LoVo (cell line): Measurements from ENCODE around the gene ZNF648.
"Not testable (repeated sequence)": the region's sequence is repeated elsewhere in the genome, so short reads cannot be mapped to it uniquely, and the experiment has no call there.

Source experiments
- DNase-seq: peaks from one replicate; pipeline ENCODE4 v3.0.0-alpha.2; 2016; ENCODE audit warnings: low spot score

The ZNF648 gene, protein sequence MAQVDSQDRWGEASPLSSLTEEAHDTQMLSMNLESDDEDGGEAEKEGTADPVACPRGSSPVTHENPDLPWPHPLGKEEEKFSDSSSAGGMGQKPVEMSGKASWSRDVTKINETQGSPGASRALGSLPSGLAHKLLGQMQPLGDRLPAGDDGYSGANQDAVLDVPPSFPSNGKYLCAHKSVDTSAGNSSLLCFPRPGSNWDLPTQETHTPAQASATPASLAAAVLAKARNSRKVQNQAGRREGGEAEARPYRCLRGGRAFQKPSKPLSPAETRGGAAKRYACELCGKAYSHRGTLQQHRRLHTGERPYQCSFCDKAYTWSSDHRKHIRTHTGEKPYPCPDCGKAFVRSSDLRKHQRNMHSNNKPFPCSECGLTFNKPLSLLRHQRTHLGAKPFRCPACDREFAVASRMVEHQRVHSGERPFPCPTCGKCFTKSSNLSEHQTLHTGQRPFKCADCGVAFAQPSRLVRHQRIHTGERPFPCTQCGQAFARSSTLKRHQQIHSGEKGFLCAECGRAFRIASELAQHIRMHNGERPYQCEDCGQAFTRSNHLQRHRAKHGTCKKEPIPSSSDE

DNA sequence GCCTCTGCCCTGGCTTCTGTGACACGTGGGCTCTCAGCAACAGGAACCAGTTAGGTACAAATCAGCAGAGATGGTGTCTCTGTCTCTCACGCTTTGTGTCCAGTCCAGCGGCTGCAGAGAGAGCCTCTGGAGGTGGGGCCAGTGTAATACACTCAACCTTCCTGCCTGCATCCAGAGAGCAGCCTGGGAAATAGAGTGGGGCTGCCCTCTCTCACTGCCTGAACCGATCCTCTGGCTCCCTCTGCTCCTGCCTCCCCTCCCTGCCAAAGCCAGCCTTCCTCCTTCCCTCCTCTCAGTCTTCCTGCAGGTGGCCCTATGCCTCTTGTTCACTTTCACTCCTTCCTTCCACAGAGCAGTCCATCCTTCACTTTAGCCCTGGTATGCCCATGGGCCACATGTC, at the start of gene ZNF648:
Gene ZNF648, minus strand, starts transcription at position 119 of the 400 bp plus-strand sequence. CDS start 3,702 bp downstream, outside the sequence.
- DNase-seq, result no peak

DNA sequence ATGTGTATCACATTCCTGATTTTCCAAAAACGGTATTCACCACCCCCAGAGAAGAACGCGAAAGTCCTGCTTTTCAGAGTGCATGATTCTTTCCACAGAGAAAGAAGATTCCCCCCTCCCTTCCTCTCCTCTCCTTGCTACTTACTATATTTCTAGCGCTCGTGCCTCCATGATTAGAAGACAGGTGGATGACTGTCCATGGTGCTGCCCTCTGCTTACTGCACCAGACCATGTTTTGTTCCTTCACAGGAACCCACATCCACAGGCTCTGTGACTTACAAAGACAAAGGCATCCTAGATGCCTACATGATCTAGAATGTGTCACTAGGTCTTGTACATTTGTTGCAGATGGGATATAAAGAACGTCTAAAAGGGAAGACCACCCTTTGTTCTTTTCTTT, 49.1 kb upstream of the ZNF648 start:
- DNase-seq, result no peak

DNA sequence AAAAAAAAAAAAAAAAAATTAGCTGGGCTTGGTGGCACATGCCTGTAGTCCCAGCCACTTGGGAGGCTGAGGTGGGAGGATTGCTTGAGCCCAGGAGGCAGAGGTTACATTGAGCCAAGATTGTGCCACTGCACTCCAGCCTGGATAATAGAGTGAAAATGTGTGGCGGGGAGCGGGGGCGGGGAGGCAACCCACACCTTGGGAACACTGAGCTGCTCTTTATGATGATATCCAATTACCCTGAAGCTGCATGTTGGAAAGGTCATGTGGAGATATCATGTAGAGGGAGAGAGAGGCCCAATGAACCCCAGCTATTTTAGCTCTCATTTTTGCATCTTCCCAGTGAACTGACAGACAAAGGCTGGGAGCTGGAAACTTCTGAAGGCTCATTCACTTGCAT, 48.3 kb upstream of the ZNF648 start:
- no peak for DNase-seq

DNA sequence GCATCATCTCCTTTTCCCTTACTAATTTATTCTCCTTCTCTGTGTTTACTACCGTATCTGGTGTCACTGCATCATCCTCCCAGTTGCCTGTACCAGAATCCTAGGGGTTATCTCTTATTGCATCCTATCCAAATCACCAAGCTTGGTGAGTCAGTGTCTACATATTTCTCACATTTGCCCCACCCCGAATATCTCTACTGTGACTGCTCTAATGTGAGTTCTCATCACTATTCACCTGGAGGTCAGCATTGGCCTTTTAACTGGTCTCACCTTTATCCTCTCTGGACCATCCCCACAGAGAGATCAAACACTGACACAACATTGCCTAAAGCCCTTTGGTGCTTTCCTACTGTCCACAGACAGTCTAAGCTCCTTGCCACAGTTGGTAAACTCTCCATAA, 45.7 kb upstream of the ZNF648 start:
- DNase-seq, result no peak

DNA sequence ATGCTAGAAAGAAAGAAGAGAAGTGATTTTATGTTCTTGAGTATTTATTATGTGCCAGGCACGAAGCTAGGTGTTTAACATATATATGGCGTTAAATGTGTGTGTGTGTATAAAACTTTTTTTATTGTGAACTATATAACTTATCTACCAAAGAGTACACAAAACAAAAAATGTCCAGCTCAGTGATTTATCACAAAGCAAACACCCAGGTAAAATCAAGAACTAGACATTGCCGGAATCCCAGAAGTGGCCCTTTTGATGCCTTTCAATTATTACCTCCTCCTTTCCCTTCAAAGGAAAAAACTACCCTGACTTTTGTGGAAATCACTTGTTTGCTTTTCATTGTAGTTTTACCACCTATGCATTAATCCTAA, 40.5 kb upstream of the ZNF648 start:
- no peak for DNase-seq

DNA sequence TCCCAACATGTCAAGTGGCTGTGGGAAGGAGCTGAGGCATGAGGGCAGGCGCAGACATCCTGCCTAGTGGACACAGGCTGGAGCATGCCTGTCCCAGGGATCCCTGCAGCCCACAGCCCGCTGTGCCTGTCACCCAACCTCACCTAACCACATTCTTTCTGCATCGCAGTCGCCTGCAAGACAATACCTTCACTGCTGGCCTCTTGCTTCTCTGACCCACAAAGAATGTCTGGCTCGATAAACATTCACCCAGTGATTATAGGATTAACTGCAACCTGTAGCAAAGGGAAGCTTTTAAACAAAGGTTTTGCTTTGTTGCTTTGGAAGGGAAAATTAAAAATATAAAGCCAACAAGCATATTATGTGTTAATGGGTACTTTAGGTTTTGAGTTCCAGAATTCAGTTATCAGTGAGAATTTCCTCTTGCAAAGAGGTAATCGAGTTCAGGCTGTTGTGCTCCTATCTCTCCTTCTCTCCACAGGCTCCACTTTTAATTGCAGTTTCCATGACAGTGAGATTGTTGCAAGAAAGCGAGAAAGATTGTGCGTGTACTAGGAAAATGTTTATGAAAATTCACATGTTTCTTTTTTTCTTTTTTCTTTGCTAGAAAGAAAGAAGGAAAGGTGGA, 40.0 kb upstream of the ZNF648 start:
- DNase-seq, result peak; percentile 31

DNA sequence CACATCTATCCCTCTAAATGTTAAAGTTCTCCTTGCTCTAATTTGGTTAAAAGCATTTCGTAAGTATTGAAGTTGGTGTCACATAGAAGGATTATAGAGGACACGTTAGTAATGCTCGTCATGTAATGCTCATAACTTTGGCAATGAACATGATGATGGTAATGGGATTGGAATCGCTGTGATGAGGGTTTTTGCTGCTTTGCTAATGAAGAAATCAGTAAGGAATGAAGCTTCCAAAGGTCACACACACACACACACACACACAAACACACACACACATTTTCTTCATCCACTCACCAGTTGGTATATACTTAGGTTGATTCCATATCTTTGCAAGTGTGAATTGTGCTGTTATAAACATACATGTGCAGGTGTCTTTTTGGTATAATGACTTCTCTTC, 36.8 kb upstream of the ZNF648 start:
- DNase-seq, result no peak

DNA sequence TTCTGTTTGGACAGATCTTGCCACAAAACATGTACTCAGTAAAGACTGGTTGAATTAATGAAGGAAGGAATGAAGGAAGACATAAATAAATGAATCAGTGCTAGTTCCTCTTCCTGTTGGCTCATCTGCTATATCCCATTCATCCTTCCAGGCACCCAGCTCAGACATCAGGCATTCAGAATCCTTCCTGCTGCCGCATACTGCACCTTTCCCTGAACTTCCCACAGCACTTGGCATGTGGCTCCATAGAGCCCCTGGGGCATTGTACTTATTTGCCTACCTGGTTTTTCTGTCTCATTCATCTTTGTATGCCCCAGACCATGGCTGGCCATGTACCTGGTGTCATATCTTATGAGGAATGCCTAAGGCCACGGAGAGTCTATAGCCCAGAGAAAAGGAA, 34.4 kb upstream of the ZNF648 start:
- no peak for DNase-seq

DNA sequence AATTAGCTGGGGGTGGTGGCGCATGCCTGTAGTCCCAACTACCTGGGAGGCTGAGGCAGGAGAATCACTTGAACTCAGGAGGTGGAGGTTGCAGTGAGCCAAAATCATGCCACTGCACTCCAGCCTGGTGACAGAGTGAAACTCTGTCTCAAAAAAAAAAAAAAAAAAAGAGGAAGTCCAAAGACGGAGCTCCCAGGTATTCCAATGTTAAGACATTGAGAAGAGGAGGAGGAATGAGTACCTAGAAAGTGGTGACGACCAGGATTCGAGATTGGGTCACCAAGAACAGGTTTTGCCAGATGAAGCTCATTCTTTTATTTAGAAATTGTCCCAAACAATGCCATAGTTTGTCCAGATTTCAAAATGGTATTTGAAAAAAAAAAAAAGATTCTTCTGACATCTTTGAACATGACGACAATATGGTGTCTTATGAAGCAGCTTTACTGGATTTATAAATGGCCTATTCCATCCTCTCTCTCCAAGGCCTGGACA, 33.0 kb upstream of the ZNF648 start:
- DNase-seq, result not testable (repeated sequence)

DNA sequence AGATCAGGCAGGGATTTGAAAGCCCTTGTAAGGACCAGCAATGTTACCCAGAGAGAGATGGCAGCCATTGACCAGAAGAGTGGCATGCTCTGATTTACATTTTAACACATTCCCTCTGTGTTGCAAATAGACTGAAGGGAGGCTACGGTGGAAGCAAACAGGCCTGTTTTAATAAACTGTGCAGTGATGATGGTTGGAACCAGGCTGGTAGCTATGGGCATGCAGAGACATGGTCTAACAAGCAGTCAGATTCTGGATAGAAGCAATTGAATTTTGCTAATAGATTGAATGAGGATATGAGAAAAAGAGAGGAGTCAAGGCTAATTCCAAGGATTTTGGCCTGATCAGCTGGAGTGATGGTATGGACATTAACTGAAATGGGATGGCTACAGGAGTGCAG, 32.3 kb upstream of the ZNF648 start:
- DNase-seq, result no peak

DNA sequence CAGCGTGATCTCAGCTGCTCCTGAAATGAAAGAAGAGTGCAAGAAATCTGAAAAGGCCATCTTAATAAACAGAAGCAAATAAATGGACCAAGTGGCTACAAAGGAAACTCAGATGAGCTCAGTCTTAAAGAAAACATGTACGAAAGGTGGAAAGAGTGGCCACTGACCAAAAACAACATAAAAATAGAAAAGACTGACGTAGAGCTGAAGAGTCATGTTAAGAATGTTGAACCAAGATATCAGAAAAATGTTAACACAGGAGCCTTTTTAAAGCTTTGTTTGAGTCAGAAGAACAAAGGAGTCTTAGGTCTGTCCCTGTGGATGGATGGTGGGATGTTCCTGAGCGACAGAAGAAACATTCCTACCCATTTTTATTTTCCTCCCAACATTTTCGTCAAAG, 30.8 kb upstream of the ZNF648 start:
- no peak for DNase-seq

DNA sequence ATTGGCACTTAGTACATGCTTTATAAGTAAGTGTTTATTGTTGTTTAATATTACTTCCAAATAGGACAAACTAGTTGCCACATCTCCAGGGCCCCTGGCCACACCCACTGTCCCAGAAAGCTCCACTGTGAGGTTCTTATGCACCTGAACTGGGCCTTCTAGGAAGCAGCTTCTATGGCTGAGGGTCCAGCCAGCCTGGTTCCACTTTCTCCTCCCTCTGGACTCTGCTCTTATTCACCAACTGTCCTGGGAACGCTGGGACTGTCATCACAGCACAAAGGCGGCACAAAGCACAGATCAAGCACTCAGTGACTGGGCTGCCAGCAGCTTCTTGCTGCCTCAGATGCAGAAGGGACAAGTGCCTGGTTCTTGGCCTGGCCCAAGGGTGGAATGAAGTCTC, 29.6 kb upstream of the ZNF648 start:
- no peak for DNase-seq

DNA sequence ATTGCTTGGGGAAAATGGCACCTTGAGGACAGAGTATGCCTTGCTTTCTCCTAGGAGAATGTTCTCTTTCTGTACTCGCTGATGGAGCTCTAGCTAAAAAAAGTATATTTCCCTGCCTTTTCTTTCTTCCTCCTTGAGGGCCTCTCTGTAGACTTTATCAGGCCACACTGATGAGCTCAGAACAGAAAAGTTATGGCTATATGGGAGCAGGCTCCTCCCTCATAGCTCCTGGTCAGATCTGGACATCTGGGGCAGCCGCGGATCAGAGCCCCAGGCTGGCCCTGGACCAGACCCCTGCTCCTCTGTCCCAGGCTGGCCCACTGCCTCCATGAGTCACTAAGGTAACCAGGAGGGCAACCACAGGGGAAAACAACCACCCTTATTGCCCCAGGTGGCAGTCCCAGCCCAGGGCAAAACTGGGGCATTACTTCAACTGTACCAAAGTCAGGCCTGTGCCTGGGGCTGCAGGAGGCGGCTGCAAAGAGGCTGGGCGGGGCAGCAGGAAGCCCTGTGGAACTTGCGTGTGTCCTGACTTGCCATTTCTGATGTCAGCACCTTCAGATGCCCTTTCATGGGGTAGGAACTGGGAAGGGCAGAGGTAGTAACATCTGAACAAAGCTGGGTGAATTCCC, 26.3 kb upstream of the ZNF648 start:
- no peak for DNase-seq

DNA sequence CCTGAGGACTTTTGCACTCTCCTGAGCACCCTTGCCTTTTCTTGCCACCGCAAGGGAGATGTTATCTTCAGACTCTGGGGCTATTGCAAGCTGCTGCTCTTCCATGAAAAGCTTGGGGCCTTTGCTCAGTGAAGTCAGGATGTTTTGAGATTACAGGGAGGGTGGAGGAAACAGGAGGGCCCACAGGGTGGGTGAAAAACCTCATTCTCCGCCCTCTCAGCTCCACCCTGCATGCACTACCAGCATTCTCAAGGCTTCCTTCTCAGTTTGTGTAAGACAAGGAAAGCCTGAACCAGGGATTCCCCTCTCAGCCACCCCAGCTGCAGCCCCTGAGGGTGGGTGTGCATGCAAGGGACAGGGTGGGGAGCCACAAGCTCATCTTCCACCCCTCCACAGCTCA, 25.8 kb upstream of the ZNF648 start:
- DNase-seq, result no peak

DNA sequence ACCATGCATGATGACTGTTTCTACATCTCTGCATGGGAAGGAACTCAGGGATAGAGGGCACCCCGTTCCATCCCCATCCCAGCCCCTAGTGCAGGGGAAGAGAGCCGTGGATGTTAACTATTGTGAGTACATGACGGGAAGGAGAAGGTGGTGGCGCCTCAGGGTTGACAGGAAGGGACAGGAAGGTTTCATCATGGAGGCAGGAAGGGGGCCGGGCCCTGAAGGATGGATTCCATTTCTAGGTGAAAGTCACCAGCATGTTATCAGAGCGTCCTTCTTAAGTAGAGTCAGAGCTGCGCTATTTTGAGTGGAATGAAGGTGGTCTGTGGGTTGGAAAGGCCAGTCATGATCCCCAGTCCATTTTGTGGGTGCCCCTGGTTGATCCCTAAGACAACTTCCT, 25.1 kb upstream of the ZNF648 start:
- no peak for DNase-seq

DNA sequence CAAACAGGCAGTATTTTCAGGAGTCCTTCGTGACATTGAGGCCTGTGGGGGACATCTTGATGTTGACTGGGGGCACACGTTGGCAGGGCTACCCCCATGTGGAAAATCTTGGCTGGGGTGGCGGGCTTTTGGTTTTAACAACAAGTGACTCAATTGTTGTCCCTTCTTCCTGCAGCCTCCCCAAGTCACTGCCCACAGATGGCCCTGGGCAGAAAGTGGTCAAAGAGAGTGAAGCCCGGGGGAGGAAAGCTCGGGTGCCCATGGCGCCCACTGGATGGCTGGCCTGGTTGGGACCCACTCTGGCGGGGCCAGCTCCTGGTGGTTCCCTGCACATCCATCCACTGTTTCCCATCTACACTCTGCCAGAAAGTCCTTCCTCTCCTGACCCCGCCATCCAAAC, 24.6 kb upstream of the ZNF648 start:
- no peak for DNase-seq

DNA sequence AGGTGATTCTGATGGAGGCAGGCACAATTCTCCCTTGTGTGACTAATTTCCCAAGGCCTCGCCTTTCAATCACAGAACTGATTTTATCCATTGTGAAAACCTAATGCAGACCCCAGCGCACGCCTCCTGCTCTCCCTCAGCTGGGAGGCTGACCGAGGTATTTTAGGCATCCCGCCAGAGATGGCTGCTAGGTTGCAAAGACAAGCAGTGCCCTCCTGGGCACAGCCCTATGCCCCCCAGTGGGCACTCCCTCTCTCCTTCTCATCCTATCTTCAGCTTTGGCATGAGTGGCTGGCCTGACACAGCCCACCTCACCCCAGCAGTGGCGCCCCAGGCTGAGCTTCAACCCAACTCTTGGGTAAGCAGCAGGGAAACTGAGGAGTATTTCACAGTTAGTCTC, 24.2 kb upstream of the ZNF648 start:
- no peak for DNase-seq

DNA sequence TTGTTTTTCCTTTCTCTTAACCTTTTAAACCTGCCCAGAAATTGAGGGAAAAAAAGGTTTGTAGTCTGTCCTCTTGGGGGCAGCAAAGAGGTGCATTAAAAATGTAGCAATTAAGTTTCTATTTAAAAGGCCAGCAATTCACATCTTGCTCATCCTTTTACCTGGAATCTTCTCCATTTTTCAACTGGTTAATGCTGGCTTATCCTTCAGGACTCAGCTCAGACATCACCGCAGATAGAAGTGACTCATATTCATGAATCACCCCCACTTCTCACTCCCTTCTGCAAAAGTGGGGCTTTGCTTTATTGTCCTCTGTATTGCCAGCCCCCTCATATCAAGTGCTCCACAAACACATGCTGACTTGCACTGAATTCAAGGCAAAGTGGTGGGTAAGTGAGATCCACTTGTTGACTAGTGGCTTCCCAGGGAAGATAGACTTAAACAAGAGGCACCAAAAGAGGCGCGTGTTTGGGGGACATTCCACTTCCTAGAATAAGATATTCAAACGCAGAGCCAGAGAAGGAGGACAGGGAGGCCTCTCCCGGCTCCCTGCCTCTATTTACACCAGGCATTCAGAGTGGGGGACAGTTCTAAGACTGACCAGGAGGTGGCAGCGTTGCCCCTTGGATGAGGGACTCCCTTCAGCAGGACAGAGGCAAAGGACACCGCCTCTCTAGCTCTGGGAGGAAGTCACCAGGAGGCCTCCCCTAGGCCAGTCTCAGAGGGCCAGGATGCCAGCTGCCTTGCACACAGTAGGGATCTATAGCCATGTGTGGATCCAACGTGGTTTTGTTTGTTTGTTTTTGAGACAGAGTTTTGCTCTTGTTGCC, 23.2 kb upstream of the ZNF648 start:
- DNase-seq, result peak; percentile 69

DNA sequence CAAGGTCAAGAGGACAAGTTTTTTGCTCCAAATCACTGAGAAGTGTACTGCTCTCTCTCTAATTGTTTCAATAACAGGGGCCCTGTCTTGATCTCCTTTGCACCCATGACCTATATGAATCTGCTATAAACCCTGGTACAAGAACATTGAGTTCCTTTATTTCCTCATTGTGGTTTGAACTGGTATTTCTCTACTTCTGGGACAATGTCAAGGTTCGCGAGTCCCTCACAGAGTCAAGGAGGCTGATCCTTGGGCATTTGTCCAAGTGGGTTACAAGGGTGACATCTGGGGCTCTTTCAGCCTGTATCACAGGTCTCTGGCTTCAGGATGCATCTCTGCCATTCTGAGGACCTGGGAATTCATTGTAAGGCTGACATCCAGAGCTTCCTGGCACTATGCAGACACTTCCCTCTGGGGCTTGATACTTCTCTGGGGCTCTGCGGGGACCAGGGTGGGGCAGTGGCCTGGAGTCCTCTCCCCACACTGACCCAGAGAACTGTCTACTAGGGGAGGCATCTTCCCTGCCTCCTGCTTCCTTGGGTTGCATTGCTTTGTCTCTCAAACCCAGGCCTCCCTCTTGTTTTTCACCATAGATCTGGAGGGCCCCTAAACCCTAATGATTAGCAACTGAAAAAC, 22.5 kb upstream of the ZNF648 start:
- no peak for DNase-seq

DNA sequence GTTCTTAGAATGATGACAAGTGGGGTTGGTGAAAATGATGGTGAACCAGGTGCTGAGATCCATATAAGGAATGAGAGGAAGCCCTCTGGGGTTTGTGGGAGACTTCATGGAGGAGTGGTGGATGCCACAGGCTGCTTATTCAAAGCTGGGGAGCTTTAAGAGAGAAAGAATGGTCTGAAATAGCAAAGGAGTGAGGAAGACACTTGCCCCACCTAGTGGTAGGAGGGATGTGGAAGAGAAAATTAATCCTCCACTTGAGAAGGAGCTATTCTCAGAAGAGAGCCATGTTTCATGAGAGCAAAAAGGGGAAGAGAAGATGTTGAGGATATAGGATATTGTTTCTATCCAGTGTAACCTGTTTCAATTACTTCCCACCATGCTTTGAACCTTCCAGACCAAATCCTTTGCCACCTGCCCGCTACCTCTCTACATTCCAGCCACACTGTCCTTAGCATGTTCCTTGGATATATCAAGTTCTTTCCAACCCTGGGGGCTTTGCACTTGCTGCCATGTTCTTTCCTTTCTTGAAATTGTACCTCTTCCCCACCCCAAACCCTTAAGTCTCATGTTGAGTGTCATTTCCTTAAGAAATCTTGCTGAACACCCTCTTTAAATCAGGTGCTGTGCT, 19.6 kb upstream of the ZNF648 start:
- DNase-seq, result peak; percentile 34

DNA sequence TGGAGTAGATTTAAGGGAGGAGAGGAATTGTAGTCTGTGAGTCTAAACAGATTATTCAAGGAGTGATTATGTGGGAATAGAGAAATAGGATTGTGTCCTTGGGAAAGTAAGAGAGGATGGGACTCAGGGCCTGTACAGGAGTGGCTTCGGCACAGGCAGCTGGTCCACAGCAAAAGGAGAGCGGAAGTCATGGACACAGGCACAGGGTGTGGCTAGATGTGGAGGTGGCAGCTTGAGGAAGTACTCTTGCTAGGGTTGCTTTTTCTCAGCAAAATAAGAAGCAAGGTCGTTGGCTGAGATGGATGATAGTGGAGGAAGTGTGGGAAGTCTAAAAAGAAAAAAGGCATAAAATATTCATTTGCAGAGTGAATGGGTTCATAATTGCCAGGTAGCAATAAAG, 18.5 kb upstream of the ZNF648 start:
- DNase-seq, result no peak
